Mammary epithelial cell (primary cell): ENCODE data around the gene MLLT10.

Source experiments
- EZH2 ChIP-seq: IDR thresholded peaks from 2 replicates; pipeline ENCODE4 v1.6.1; 2012; ENCODE audit warnings: low read length, inconsistent platforms, borderline replicate concordance
- TF ChIP-seq, protein P1 (sequence below), 2 donors: IDR thresholded peaks in 1 of 2; conservative IDR thresholded peaks in 1 of 2; 2 replicates each; pipeline ENCODE4 v1.5.1; 2011 to 2012; ENCODE audit warnings: inconsistent platforms in 2 of 2, low read length in 2 of 2, mild to moderate bottlenecking in 2 of 2, control low read depth in 1 of 2, low read depth in 1 of 2; ENCODE audit not compliant: insufficient read depth in 1 of 2; ENCODE audit errors: extremely low read depth in 1 of 2

- TF ChIP-seq, protein P1, sequence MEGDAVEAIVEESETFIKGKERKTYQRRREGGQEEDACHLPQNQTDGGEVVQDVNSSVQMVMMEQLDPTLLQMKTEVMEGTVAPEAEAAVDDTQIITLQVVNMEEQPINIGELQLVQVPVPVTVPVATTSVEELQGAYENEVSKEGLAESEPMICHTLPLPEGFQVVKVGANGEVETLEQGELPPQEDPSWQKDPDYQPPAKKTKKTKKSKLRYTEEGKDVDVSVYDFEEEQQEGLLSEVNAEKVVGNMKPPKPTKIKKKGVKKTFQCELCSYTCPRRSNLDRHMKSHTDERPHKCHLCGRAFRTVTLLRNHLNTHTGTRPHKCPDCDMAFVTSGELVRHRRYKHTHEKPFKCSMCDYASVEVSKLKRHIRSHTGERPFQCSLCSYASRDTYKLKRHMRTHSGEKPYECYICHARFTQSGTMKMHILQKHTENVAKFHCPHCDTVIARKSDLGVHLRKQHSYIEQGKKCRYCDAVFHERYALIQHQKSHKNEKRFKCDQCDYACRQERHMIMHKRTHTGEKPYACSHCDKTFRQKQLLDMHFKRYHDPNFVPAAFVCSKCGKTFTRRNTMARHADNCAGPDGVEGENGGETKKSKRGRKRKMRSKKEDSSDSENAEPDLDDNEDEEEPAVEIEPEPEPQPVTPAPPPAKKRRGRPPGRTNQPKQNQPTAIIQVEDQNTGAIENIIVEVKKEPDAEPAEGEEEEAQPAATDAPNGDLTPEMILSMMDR (conservative IDR thresholded peaks at IDR 0.05 in 1 of 2, IDR thresholded peaks at IDR 0.05 in 1 of 2; ENCODE audit: extremely low read depth in 1 of 2, insufficient read depth in 1 of 2, low read depth in 1 of 2, low read length in 2 of 2), result no peak
- TF ChIP-seq EZH2, result no peak
Observed at GRCh38 chr10:21534280-21534586, 201 bp downstream of the MLLT10 start.
